Measurements from ENCODE around the gene SELENBP1. TPM values are rescaled to one million over a fixed set of nuclear protein-coding genes. Genes with fewer than 3 reads are reported as not detected.

The SELENBP1 gene
- total RNA-seq, 2 donors from 2014 or later = 35.4 to 39.2 TPM

GRCh38 chr1:151369621-151370048 is 2.9 kb downstream of the SELENBP1 start:
- Mint-ChIP-seq H3K9me3 (no peaks in the 10 kb centered on the region), H3K27ac (no peak overlapping the region), H3K4me1 (peaks cover 12% of the 10 kb centered on the region), H3K4me3 (no peak overlapping the region), H3K27me3 (ENCODE audit: insufficient read depth) (no peaks in the 10 kb centered on the region), H3K36me3 (ENCODE audit: low read depth) (peaks cover 16% of the 10 kb centered on the region)
- Histone ChIP-seq H3K9me3 (ENCODE audit: control insufficient read depth, low read length) (no peaks in the 10 kb centered on the region), H3K4me3 (ENCODE audit: low read length) (no peak overlapping the region), H3K9ac (ENCODE audit: extremely low read depth, low read length, poor library complexity, severe bottlenecking) (no peak overlapping the region), H3K36me3 (ENCODE audit: control insufficient read depth, insufficient read depth, low read length) (no peaks in the 10 kb centered on the region), H3K27me3 (ENCODE audit: control insufficient read depth, insufficient read depth, low read length, poor library complexity, severe bottlenecking) (no peaks in the 10 kb centered on the region), H3K4me1 (ENCODE audit: control insufficient read depth, insufficient read depth, low read length) (peaks cover 6% of the 10 kb centered on the region), H3K27ac (ENCODE audit: low read depth, low read length) (no peak overlapping the region)
- TF ChIP-seq CTCF (conservative IDR thresholded peaks at IDR 0.05) = peak; percentile 40
- DNase-seq = no peak
- 95 to 100% methylated on average over 3 to 15 of the region's 15 CpGs for WGBS, 2 experiments (ENCODE audit: insufficient coverage in 1 of 2, insufficient read length in 1 of 2)

- Mint-ChIP-seq H3K36me3 (ENCODE audit: low read depth) (peaks cover 20% of the 10 kb centered on the region), H3K4me3 (no peak overlapping the region), H3K27ac (no peak overlapping the region), H3K4me1 (peaks cover 12% of the 10 kb centered on the region), H3K9me3 (no peaks in the 10 kb centered on the region), H3K27me3 (ENCODE audit: insufficient read depth) (no peaks in the 10 kb centered on the region)
- Histone ChIP-seq H3K27ac (ENCODE audit: low read depth, low read length) (no peak overlapping the region), H3K27me3 (ENCODE audit: control insufficient read depth, insufficient read depth, low read length, poor library complexity, severe bottlenecking) (no peaks in the 10 kb centered on the region), H3K4me3 (ENCODE audit: low read length) (no peak overlapping the region), H3K9ac (ENCODE audit: extremely low read depth, low read length, poor library complexity, severe bottlenecking) (no peak overlapping the region), H3K4me1 (ENCODE audit: control insufficient read depth, insufficient read depth, low read length) (peaks cover 6% of the 10 kb centered on the region), H3K36me3 (ENCODE audit: control insufficient read depth, insufficient read depth, low read length) (no peaks in the 10 kb centered on the region), H3K9me3 (ENCODE audit: control insufficient read depth, low read length) (no peaks in the 10 kb centered on the region)
- WGBS, 2 experiments (ENCODE audit: insufficient coverage in 1 of 2, insufficient read length in 1 of 2) = 92 to 93% methylated on average over 6 to 7 of the region's 7 CpGs
- TF ChIP-seq CTCF (conservative IDR thresholded peaks at IDR 0.05) = no peak
- no peak for DNase-seq
These were observed 3.2 kb downstream of the SELENBP1 start for GRCh38 chr1:151369302-151369610.

- H3K27ac Mint-ChIP-seq = no peak overlapping the region
These were observed 3.9 kb downstream of the SELENBP1 start for GRCh38 chr1:151368393-151369301.

More at GRCh38 chr1:151368393-151369301, 3.9 kb downstream of the SELENBP1 start:
- no peaks in the 10 kb centered on the region for H3K9me3 ChIP-seq (ENCODE audit: control insufficient read depth, low read length)
- no peak for DNase-seq
- Mint-ChIP-seq H3K9me3 (peaks cover 2% of the 10 kb centered on the region), H3K4me1 (peaks cover 12% of the 10 kb centered on the region), H3K27me3 (ENCODE audit: insufficient read depth) (no peaks in the 10 kb centered on the region), H3K36me3 (ENCODE audit: low read depth) (peaks cover 26% of the 10 kb centered on the region), H3K4me3 (no peak overlapping the region)
- no peak for TF ChIP-seq CTCF (conservative IDR thresholded peaks at IDR 0.05)
- no peak overlapping the region for H3K9ac ChIP-seq (ENCODE audit: extremely low read depth, low read length, poor library complexity, severe bottlenecking)
- H3K4me1 ChIP-seq (ENCODE audit: control insufficient read depth, insufficient read depth, low read length) = peaks cover 6% of the 10 kb centered on the region
- H3K36me3 ChIP-seq (ENCODE audit: control insufficient read depth, insufficient read depth, low read length) = no peaks in the 10 kb centered on the region
- no peaks in the 10 kb centered on the region for H3K27me3 ChIP-seq (ENCODE audit: control insufficient read depth, insufficient read depth, low read length, poor library complexity, severe bottlenecking)
- H3K27ac ChIP-seq (ENCODE audit: low read depth, low read length) = no peak overlapping the region
- no peak overlapping the region for H3K4me3 ChIP-seq (ENCODE audit: low read length)
- WGBS, 2 experiments (ENCODE audit: insufficient coverage in 1 of 2, insufficient read length in 1 of 2) = 88 to 91% methylated on average over 10 to 20 of the region's 20 CpGs

Data from endodermal cell (in vitro differentiated cells).